IMR-90 (cell line): Measurements from ENCODE around the gene PRR5L. TPM values are rescaled to one million over a fixed set of nuclear protein-coding genes. Genes with fewer than 3 reads are reported as not detected.
"Not testable (repeated sequence)": the region's sequence is repeated elsewhere in the genome, so short reads cannot be mapped to it uniquely, and the experiment has no call there.

Experiments used
- ATAC-seq: fragments of 200-7000 bp; cut with Tn5 transposase; 2 replicates; pipeline ENCODE4 v1.9.1; 2020; ENCODE audit warnings: low read depth, mild to moderate bottlenecking, moderate library complexity
- BruUV-seq: library from RNA; stranded (reverse); fragments of 400-500 nt; replicated peaks from 2 replicates; lab custom pipeline; 2021; lab: Mats Ljungman, UMichigan
- CTCF ChIA-PET: fragments of 300-600 bp; formaldehyde crosslinking; extraction: SDS; loops from one replicate; lab custom pipeline; 2021; ENCODE audit warnings: antibody characterized with exemption; lab: Yijun Ruan, JAX
- POLR2A ChIA-PET: fragments of 300-600 bp; sonication (Branson Sonifier 250); formaldehyde crosslinking; loops from one replicate; lab custom pipeline; 2022; ENCODE audit warnings: antibody characterized with exemption; ENCODE audit not compliant: unreplicated experiment; lab: Charles Lee
- DNase-seq: peaks from one replicate; pipeline ENCODE4 v3.0.0; 2013
- H2AFZ ChIP-seq: replicated peaks from 2 replicates; pipeline ENCODE3; 2013; ENCODE audit warnings: low read length, mild to moderate bottlenecking; ENCODE audit not compliant: poor library complexity
- H2AK5ac ChIP-seq: 2 replicates; pipeline ENCODE4 v1.6.1; 2013; ENCODE audit warnings: low read depth, low read length, inconsistent platforms
- H2AK9ac ChIP-seq: replicated peaks from 2 replicates; pipeline ENCODE3; 2013; ENCODE audit warnings: mild to moderate bottlenecking, low read depth, low read length, moderate library complexity; ENCODE audit not compliant: poor library complexity
- H2BK120ac ChIP-seq: 2 replicates; pipeline ENCODE4 v1.6.1; 2013; ENCODE audit warnings: low read depth, low read length, inconsistent platforms
- H2BK15ac ChIP-seq: 3 replicates; pipeline ENCODE4 v1.6.1; 2013; ENCODE audit warnings: low read depth, low read length, inconsistent platforms
- H2BK20ac ChIP-seq: 2 replicates; pipeline ENCODE4 v1.6.1; 2013; ENCODE audit warnings: low read depth, mild to moderate bottlenecking, inconsistent platforms, low read length, moderate library complexity
- H2BK5ac ChIP-seq: 2 replicates; pipeline ENCODE4 v1.6.1; 2013; ENCODE audit warnings: mild to moderate bottlenecking, low read depth, low read length, inconsistent platforms; ENCODE audit not compliant: poor library complexity, severe bottlenecking
- H3K14ac ChIP-seq: replicated peaks from 2 replicates; pipeline ENCODE4 v1.6.1; 2013; ENCODE audit warnings: low read depth, low read length, inconsistent platforms
- H3K18ac ChIP-seq: 2 replicates; pipeline ENCODE4 v1.6.1; 2013; ENCODE audit warnings: low read depth, low read length, control low read depth
- H3K23ac ChIP-seq: 2 replicates; pipeline ENCODE4 v1.6.1; 2013; ENCODE audit warnings: low read depth, low read length, inconsistent platforms
- H3K27ac ChIP-seq: 2 replicates; pipeline ENCODE4 v1.5.1; 2013; ENCODE audit warnings: mild to moderate bottlenecking, control low read depth, low read length; ENCODE audit not compliant: insufficient read depth
- H3K27me3 ChIP-seq: 2 replicates; pipeline ENCODE4 v1.6.1; 2013; ENCODE audit warnings: low read length; ENCODE audit not compliant: control insufficient read depth, insufficient read depth
- H3K36me3 ChIP-seq: 2 replicates; pipeline ENCODE4 v1.6.1; 2013; ENCODE audit warnings: low read length, mixed read lengths; ENCODE audit not compliant: control insufficient read depth, insufficient read depth
- H3K4ac ChIP-seq: 2 replicates; pipeline ENCODE4 v1.6.1; 2013; ENCODE audit warnings: low read depth, low read length, inconsistent platforms
- H3K4me1 ChIP-seq: 2 replicates; pipeline ENCODE4 v1.6.1; 2013; ENCODE audit warnings: low read length, mixed read lengths; ENCODE audit not compliant: control insufficient read depth, insufficient read depth
- H3K4me2 ChIP-seq: 2 replicates; pipeline ENCODE4 v1.6.1; 2013; ENCODE audit warnings: low read depth, mild to moderate bottlenecking, control low read depth, low read length, moderate library complexity
- H3K4me3 ChIP-seq: 2 replicates; pipeline ENCODE4 v1.5.1; 2013; ENCODE audit warnings: low read depth, mild to moderate bottlenecking, control low read depth, low read length, moderate library complexity; ENCODE audit not compliant: insufficient read depth
- H3K56ac ChIP-seq: 2 replicates; pipeline ENCODE4 v1.6.1; 2013; ENCODE audit warnings: low read length, inconsistent platforms; ENCODE audit not compliant: insufficient read depth; ENCODE audit errors: extremely low read depth
- H3K79me1 ChIP-seq, 2 experiments: 2 replicates each; pipeline ENCODE4 v1.6.1; 2013; ENCODE audit warnings: low read length in 2 of 2, inconsistent platforms in 1 of 2, low read depth in 1 of 2
- H3K9ac ChIP-seq: 2 replicates; pipeline ENCODE4 v1.6.1; 2013; ENCODE audit warnings: low read depth, low read length, control low read depth
- H3K9me1 ChIP-seq: 2 replicates; pipeline ENCODE4 v1.6.1; 2013; ENCODE audit warnings: low read length, inconsistent platforms; ENCODE audit not compliant: insufficient read depth
- H3K9me3 ChIP-seq: 2 replicates; pipeline ENCODE4 v1.6.1; 2013; ENCODE audit warnings: low read length; ENCODE audit not compliant: control insufficient read depth, insufficient read depth
- H4K20me1 ChIP-seq: 2 replicates; pipeline ENCODE4 v1.6.1; 2013; ENCODE audit warnings: low read length, inconsistent platforms; ENCODE audit not compliant: insufficient read depth
- H4K5ac ChIP-seq: 2 replicates; pipeline ENCODE4 v1.6.1; 2013; ENCODE audit warnings: mild to moderate bottlenecking, low read depth, low read length, control low read depth
- H4K8ac ChIP-seq, 2 experiments: 2 replicates each; pipeline ENCODE4 v1.6.1; 2013; ENCODE audit warnings: low read depth in 2 of 2, low read length in 2 of 2, control low read depth in 1 of 2, inconsistent platforms in 1 of 2
- H4K91ac ChIP-seq: 2 replicates; pipeline ENCODE4 v1.6.1; 2013; ENCODE audit warnings: low read depth, low read length, inconsistent platforms; ENCODE audit not compliant: insufficient read depth
- WGBS, 2 experiments: methylation state at CpG; one replicate each; pipeline versions ENCODE4 v1.1.5 to v1.1.7; 2013; ENCODE audit warnings: missing lambda C conversion rate in 2 of 2; ENCODE audit not compliant: insufficient read length in 1 of 2; ENCODE audit errors: extremely low coverage in 2 of 2; 5-methylcytosine and 5-hydroxymethylcytosine counted together
- dilution Hi-C: fragments of 300-500 bp; cut with HindIII; formaldehyde crosslinking; loops from one replicate; pipeline ENCODE4 v1.14.3; 2018; ENCODE audit warnings: low sequenced_read_pairs; ENCODE audit not compliant: unreplicated experiment
- in situ Hi-C: fragments of 300-500 bp; cut with MboI; formaldehyde crosslinking; loops from 3 replicates; pipeline ENCODE4 v1.14.3; 2019; ENCODE audit warnings: low sequenced_read_pairs, inconsistent platforms, mixed read lengths
- intact Hi-C: fragments of 100-400 bp; cut with micrococcal nuclease; formaldehyde crosslinking; loops from 2 replicates; pipeline ENCODE4 v1.10.0; 2022
- polyA plus RNA-seq, 3 experiments: library from polyadenylated mRNA; depleted of rRNA; stranded (reverse); fragments of >200 nt; gene quantifications; 2 replicates each; pipeline ENCODE4 v1.2.3, GENCODE V29; 2012; ENCODE audit warnings: low replicate concordance in 1 of 3
- total RNA-seq: library from RNA; depleted of rRNA; stranded (reverse); fragments of >200 nt; gene quantifications from 2 replicates; pipeline ENCODE4 v1.2.3, GENCODE V29; 2012

The PRR5L gene
- total and polyA plus RNA-seq, 2 of the 4 experiments (the other 2 are of a cell fraction): 2.9 to 3.6 TPM

DNA sequence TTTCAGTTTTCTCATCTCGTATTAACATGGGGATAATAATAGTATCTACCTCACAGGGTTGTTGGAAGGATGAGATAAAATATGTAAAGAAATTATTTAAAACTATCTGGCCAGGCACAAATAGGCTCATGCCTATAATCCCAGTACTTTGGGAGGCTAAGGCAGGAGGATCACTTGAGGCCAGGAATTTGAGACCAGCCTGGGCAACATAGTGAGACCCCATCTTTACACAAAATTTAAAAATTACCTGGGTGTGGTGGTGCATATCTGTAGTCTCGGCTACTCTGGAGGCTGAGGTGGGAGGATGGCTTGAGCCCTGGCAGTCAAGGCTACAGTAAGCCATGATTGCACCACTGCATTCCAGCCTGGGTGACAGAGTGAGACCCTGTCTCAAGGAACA is 215.0 kb downstream of the PRR5L start:
- POLR2A ChIA-PET, H3K9me3 ChIP-seq, H3K36me3 ChIP-seq, H3K27ac ChIP-seq, H3K4me3 ChIP-seq, H3K4me2 ChIP-seq, H2BK120ac ChIP-seq, dilution Hi-C loops, H2BK15ac ChIP-seq, H4K91ac ChIP-seq, H3K23ac ChIP-seq, DNase-seq, H3K4me1 ChIP-seq, H2AK5ac ChIP-seq, H3K27me3 ChIP-seq, H3K9me1 ChIP-seq, BruUV-seq, H2BK5ac ChIP-seq, H4K5ac ChIP-seq, intact Hi-C loops, in situ Hi-C loops, ATAC-seq, H2AK9ac ChIP-seq, H3K18ac ChIP-seq, H2AFZ ChIP-seq, H2BK20ac ChIP-seq, H3K4ac ChIP-seq, H3K14ac ChIP-seq, H3K9ac ChIP-seq, H3K56ac ChIP-seq: not testable (repeated sequence)
- H4K8ac ChIP-seq: peak overlapping the region; percentile 78 to 98; a peak in 3 of 4 replicates
- CTCF ChIA-PET: interaction anchor here (0.6 to 2.0 kb wide), 3 partner anchors 10 to 111 kb away, joined by 3 to 6 read pairs (median 3); no protein-coding TSS in a partner anchor
- H3K79me1 ChIP-seq: peaks cover 0 to 29% of the 10 kb centered on the region in 2 experiments; a peak in 2 of 4 replicates
- H4K20me1 ChIP-seq: peaks cover 15% of the 10 kb centered on the region
- no CpG with 5 or more reads among the region's 2 CpGs for WGBS, 2 experiments
